ENCODE results near the gene GNMT. TPM values are rescaled to one million over a fixed set of nuclear protein-coding genes. Genes with fewer than 3 reads are reported as not detected.

Gene GNMT
- polyA plus RNA-seq, 1 of the 3 experiments (the other 2 are of a cell fraction) = 2.0 TPM

DNA sequence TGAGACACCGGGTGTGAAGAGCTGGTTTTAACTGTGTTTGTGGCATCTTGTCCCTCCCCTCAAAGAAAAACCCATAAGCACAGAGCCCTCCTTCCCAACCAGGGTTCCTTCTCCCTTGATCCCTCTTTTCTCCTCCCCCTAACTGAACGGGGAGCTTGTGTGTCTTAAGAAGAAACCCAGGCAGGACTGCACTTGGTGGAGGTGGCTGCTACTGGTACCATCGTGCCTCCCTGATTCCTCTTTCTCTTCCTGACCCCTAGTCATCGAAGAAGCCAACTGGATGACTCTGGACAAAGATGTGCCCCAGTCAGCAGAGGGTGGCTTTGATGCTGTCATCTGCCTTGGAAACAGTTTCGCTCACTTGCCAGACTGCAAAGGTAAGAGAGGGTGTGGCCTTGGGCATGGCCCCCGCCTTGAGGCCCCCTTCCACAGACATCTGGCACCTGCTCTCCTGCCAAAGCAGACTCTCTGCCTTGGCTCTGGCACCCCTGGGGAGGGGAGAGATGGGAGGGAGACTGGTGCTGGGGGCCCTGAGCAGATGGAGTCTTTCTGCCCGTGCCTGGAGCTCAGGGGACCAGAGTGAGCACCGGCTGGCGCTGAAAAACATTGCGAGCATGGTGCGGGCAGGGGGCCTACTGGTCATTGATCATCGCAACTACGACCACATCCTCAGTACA lies 2.1 kb downstream of the GNMT start:
- Histone ChIP-seq H3F3A (replicated peaks; ENCODE audit: insufficient read depth) (no peaks in the 10 kb centered on the region), H4K20me1 (ENCODE audit: insufficient read depth) (no peaks in the 10 kb centered on the region), H3K27me3 (ENCODE audit: insufficient read depth) (no peaks in the 10 kb centered on the region), H3K27ac (ENCODE audit: low read depth in 2 of 2, low read length in 1 of 2) (no peak overlapping the region), H3K9ac (no peak overlapping the region), H3K4me2 (no peak overlapping the region), H3K9me2 (no peaks in the 10 kb centered on the region), H3K4me3 (ENCODE audit: low read depth in 2 of 2, low read length in 1 of 2) (no peak overlapping the region), H3K36me3 (replicated peaks in 1 of 2; ENCODE audit: control insufficient read depth in 1 of 2, insufficient read depth in 2 of 2, low read length in 1 of 2) (peaks cover 0 to 30% of the 10 kb centered on the region in 2 experiments), H3K9me3 (no peaks in the 10 kb centered on the region), H2AFZ (ENCODE audit: low read depth) (no peak overlapping the region), H3K79me2 (ENCODE audit: insufficient read depth) (no peaks in the 10 kb centered on the region), H3K4me1 (ENCODE audit: control insufficient read depth in 1 of 2, insufficient read depth in 2 of 2, low read depth in 1 of 2, low read length in 1 of 2) (peaks cover 0 to 7% of the 10 kb centered on the region in 2 experiments; a peak in 1 of 4 replicates)
- CTCF ChIA-PET = interaction anchor here (1.7 kb wide), 1 partner anchor 12 kb away, joined by 6 read pairs; no protein-coding TSS in a partner anchor
- POLR2A ChIA-PET = interaction anchor here (2.1 kb wide), 1 partner anchor 16 kb away, joined by 4 read pairs; the partner anchor contains the start of gene PEX6
- TF ChIP-seq EZH2phosphoT487 (IDR thresholded peaks at IDR 0.05; ENCODE audit: borderline replicate concordance, low read depth) = no peak
- TF ChIP-seq MXI1 (IDR thresholded peaks at IDR 0.05; ENCODE audit: low read depth, low read length) = no peak
- no peak for TF ChIP-seq TCF12 (IDR thresholded peaks at IDR 0.05)
- TF ChIP-seq, protein P1, sequence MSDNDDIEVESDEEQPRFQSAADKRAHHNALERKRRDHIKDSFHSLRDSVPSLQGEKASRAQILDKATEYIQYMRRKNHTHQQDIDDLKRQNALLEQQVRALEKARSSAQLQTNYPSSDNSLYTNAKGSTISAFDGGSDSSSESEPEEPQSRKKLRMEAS (IDR thresholded peaks at IDR 0.05; ENCODE audit: low read depth) = no peak
- no peak for TF ChIP-seq NFIC (IDR thresholded peaks at IDR 0.05; ENCODE audit: borderline replicate concordance)
- TF ChIP-seq, protein P2, sequence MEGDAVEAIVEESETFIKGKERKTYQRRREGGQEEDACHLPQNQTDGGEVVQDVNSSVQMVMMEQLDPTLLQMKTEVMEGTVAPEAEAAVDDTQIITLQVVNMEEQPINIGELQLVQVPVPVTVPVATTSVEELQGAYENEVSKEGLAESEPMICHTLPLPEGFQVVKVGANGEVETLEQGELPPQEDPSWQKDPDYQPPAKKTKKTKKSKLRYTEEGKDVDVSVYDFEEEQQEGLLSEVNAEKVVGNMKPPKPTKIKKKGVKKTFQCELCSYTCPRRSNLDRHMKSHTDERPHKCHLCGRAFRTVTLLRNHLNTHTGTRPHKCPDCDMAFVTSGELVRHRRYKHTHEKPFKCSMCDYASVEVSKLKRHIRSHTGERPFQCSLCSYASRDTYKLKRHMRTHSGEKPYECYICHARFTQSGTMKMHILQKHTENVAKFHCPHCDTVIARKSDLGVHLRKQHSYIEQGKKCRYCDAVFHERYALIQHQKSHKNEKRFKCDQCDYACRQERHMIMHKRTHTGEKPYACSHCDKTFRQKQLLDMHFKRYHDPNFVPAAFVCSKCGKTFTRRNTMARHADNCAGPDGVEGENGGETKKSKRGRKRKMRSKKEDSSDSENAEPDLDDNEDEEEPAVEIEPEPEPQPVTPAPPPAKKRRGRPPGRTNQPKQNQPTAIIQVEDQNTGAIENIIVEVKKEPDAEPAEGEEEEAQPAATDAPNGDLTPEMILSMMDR (IDR thresholded peaks at IDR 0.05) = no peak
- no peak for TF ChIP-seq JUND (IDR thresholded peaks at IDR 0.05)
- TF ChIP-seq, protein P3, sequence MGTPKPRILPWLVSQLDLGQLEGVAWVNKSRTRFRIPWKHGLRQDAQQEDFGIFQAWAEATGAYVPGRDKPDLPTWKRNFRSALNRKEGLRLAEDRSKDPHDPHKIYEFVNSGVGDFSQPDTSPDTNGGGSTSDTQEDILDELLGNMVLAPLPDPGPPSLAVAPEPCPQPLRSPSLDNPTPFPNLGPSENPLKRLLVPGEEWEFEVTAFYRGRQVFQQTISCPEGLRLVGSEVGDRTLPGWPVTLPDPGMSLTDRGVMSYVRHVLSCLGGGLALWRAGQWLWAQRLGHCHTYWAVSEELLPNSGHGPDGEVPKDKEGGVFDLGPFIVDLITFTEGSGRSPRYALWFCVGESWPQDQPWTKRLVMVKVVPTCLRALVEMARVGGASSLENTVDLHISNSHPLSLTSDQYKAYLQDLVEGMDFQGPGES (IDR thresholded peaks at IDR 0.05; ENCODE audit: low read depth, low read length) = no peak
- TF ChIP-seq EP300 (IDR thresholded peaks at IDR 0.05; ENCODE audit: borderline replicate concordance in 1 of 2, low read depth in 1 of 2, low read length in 1 of 2) = no peak
- TF ChIP-seq NRF1 (IDR thresholded peaks at IDR 0.05; ENCODE audit: low read depth, low read length) = no peak
- TF ChIP-seq YY1 (IDR thresholded peaks at IDR 0.05; ENCODE audit: low read depth) = no peak
- TF ChIP-seq TEAD4 (IDR thresholded peaks at IDR 0.05; ENCODE audit: borderline replicate concordance, insufficient read depth) = no peak
- TF ChIP-seq, protein P4, sequence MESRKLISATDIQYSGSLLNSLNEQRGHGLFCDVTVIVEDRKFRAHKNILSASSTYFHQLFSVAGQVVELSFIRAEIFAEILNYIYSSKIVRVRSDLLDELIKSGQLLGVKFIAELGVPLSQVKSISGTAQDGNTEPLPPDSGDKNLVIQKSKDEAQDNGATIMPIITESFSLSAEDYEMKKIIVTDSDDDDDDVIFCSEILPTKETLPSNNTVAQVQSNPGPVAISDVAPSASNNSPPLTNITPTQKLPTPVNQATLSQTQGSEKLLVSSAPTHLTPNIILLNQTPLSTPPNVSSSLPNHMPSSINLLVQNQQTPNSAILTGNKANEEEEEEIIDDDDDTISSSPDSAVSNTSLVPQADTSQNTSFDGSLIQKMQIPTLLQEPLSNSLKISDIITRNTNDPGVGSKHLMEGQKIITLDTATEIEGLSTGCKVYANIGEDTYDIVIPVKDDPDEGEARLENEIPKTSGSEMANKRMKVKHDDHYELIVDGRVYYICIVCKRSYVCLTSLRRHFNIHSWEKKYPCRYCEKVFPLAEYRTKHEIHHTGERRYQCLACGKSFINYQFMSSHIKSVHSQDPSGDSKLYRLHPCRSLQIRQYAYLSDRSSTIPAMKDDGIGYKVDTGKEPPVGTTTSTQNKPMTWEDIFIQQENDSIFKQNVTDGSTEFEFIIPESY (IDR thresholded peaks at IDR 0.05; ENCODE audit: borderline replicate concordance, low read depth) = no peak
- no peak for TF ChIP-seq CHD2 (IDR thresholded peaks at IDR 0.05; ENCODE audit: low read length, partially characterized antibody)
- no peak for TF ChIP-seq RXRA (IDR thresholded peaks at IDR 0.05; ENCODE audit: borderline replicate concordance, low read depth)
- no peak for TF ChIP-seq SMC3 (IDR thresholded peaks at IDR 0.05; ENCODE audit: low read depth, low read length)
- TF ChIP-seq, protein P5, sequence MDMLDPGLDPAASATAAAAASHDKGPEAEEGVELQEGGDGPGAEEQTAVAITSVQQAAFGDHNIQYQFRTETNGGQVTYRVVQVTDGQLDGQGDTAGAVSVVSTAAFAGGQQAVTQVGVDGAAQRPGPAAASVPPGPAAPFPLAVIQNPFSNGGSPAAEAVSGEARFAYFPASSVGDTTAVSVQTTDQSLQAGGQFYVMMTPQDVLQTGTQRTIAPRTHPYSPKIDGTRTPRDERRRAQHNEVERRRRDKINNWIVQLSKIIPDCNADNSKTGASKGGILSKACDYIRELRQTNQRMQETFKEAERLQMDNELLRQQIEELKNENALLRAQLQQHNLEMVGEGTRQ (IDR thresholded peaks at IDR 0.05; ENCODE audit: borderline replicate concordance, low read depth, low read length) = no peak
- no peak for TF ChIP-seq GABPA (IDR thresholded peaks at IDR 0.05; ENCODE audit: low read depth)
- TF ChIP-seq, protein P6, sequence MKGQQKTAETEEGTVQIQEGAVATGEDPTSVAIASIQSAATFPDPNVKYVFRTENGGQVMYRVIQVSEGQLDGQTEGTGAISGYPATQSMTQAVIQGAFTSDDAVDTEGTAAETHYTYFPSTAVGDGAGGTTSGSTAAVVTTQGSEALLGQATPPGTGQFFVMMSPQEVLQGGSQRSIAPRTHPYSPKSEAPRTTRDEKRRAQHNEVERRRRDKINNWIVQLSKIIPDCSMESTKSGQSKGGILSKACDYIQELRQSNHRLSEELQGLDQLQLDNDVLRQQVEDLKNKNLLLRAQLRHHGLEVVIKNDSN (IDR thresholded peaks at IDR 0.05; ENCODE audit: borderline replicate concordance, low read depth) = no peak
- TF ChIP-seq TAF1 (IDR thresholded peaks at IDR 0.05; ENCODE audit: borderline replicate concordance, low read depth, low read length) = no peak
- WGBS (ENCODE audit: low lambda C conversion rate) = 93% methylated on average over 13 of the region's 13 CpGs
- no peak for DNase-seq

Data from SK-N-SH (cell line).